GM20000 (cell line): Measurements from ENCODE around the gene PKP4.

Source experiments
- DNase-seq: peaks from one replicate; pipeline ENCODE4 v3.0.0; 2012; ENCODE audit warnings: low spot score
- TF ChIP-seq, protein P1 (sequence below): IDR thresholded peaks from 2 replicates; pipeline ENCODE4 v1.5.1; 2012; ENCODE audit warnings: mild to moderate bottlenecking, control low read depth; ENCODE audit errors: extremely low read depth, missing control alignments

Gene PKP4

DNA sequence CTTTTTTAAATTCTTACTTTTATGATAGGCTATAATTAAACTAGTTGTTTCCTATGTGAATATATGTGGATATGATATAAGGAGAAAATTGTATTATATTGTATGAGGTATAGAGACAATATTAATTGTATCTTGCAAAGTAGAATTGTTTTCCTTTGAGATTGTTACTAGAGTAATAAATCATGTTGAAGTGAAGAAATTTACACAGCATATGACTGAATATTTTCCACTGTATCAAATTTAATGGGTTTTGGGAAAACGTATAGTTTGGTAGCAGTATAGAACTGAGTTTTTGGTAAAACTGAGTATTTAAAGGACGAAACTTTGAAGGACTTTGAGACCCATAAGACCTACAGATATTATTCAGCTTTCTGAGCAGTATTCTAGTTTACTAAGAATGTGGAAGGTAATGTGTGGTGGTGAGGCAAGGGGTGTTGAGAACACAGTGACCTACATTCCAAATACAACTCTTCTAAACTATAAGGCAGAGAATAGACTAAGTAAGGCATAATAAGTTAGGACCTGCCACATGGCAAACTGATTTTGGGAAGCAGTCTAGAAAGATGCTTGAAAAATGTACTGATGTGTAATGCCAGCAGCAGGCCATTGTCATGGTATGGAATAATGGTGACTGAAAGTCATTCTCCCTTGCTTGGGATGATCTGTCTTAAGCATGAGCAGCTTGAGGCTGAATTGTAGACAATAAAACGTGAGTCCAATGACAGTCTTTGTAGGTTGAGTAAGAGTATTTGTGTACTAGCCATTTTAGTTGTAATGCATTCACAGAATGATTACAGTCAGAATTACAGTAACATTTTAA lies 29.6 kb downstream of the PKP4 start:
- no peak for DNase-seq
- TF ChIP-seq, protein P1, sequence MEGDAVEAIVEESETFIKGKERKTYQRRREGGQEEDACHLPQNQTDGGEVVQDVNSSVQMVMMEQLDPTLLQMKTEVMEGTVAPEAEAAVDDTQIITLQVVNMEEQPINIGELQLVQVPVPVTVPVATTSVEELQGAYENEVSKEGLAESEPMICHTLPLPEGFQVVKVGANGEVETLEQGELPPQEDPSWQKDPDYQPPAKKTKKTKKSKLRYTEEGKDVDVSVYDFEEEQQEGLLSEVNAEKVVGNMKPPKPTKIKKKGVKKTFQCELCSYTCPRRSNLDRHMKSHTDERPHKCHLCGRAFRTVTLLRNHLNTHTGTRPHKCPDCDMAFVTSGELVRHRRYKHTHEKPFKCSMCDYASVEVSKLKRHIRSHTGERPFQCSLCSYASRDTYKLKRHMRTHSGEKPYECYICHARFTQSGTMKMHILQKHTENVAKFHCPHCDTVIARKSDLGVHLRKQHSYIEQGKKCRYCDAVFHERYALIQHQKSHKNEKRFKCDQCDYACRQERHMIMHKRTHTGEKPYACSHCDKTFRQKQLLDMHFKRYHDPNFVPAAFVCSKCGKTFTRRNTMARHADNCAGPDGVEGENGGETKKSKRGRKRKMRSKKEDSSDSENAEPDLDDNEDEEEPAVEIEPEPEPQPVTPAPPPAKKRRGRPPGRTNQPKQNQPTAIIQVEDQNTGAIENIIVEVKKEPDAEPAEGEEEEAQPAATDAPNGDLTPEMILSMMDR, result no peak

DNA sequence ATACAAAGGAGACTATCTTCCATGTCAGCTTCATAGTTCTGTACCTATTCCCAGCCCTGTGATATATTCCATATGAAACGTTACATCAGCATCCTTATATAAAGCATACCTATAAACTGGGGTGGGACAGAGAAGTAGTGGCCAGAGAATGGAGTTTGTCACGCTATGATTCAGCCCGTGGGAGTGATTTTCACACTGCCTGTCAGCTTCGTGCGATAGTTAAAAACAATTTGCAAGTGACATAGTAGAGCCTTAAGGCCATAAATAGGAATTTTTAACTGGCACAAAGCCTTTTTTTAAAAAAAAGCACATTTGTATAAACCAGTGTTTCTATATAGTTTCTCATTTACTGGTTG lies 30.2 kb downstream of the PKP4 start:
- DNase-seq, result no peak
- TF ChIP-seq, protein P1, result no peak

DNA sequence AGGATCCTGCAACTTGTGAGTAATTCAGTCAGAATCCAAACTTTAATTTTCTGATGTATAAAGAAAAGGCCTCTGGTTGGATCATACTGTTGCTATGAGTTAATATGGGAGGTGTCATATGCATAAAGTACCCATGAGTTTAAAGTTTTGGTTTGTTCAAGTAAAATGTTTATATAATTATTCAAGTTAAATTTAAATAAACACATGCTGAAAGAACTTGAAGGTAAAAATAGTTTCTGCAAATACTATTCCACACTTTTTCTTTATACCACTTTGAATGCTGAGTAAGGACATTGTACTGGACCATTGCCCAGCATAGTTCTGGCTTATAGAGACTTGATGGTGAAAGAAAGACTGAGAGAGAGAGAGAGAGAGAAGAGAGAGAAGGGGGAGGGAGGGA lies 30.7 kb downstream of the PKP4 start:
- TF ChIP-seq, protein P1, result no peak
- no peak for DNase-seq

- DNase-seq, result no peak
These were observed 31.9 kb downstream of the PKP4 start for GRCh38 chr2:158488442-158489216.

DNA sequence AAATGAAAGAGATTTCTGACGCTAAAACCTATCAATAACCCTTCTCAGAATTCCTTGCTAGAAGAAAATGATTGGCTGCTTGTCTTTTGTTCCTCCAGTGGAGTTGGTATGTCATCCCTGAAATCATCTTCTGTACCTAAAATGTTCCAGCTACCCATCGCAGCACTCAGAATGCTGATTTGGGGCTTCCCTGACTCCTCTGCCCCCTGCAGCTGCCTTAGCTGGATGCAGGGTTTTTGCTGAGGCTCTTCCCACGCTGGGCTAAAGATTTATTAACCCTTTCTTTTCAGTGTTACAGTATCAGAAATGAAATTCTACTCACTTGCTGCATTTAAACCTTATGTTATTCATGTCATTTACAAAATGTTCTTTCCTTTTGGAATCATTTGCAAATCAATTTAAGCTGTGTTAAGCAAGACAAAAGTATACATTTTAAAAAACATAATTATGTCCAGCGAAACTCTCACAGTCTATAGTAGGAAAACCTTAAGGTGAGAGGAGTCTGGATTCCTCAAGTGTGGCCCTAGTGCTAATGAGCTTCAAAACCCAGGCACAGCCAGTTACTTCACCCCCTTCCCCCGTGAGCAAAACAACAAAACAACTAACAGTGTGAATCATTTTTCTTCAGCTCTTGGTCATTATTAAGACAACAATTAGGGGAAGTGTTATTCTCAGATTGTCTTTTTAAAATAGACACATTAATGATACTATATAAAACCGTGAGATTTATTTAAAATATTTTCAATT lies 32.8 kb downstream of the PKP4 start:
- TF ChIP-seq, protein P1, result no peak
- DNase-seq, result no peak

More at GRCh38 chr2:158488442-158489216, 31.9 kb downstream of the PKP4 start:
- TF ChIP-seq, protein P1, result no peak

DNA sequence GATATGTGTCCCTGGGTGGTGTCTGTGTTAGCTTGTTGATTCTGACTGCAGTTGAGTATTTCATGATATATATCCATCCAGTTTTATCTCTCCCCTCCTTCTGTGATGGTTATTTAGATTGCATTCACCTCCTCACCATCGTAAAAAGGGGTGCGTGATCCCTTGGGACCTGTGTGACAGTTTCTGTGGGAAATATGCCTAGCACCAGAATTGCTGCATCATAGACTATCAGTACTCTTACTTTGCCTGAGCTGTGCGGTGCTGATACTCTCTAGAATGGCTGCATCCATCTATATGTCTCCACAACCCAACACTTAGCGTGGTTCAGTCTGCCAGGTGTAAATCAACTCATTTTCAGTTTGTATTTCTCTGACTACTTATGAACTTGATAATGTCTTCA lies 34.3 kb downstream of the PKP4 start:
- TF ChIP-seq, protein P1, result no peak
- DNase-seq, result no peak
